ENCODE results near the gene PEX19.

The PEX19 gene

GRCh38 chr1:160309185-160309557 is 24.2 kb upstream of the PEX19 start:
- TF ChIP-seq YY1 (IDR thresholded peaks at IDR 0.05; ENCODE audit: low read depth) (no peak), EGR1 (IDR thresholded peaks at IDR 0.05) (no peak), USF1 (IDR thresholded peaks at IDR 0.05) (no peak), TAF1 (IDR thresholded peaks at IDR 0.05; ENCODE audit: low read depth) (no peak), RAD21 (IDR thresholded peaks at IDR 0.05; ENCODE audit: low read depth) (no peak), ZBTB7A (IDR thresholded peaks at IDR 0.05; ENCODE audit: low read depth) (no peak), CREB1 (IDR thresholded peaks at IDR 0.05; ENCODE audit: low read depth) (no peak), NFIC (IDR thresholded peaks at IDR 0.05) (no peak), REST (IDR thresholded peaks at IDR 0.05; ENCODE audit: low read depth) (no peak), TEAD4 (IDR thresholded peaks at IDR 0.05) (no peak), TCF12 (IDR thresholded peaks at IDR 0.05; ENCODE audit: low read depth) (no peak), MAX (IDR thresholded peaks at IDR 0.05) (no peak), EP300 (IDR thresholded peaks at IDR 0.05; ENCODE audit: borderline replicate concordance) (no peak), FOXM1 (IDR thresholded peaks at IDR 0.05; ENCODE audit: borderline replicate concordance, low read depth) (no peak), CEBPB (IDR thresholded peaks at IDR 0.05) (no peak)

- TF ChIP-seq NFIC (IDR thresholded peaks at IDR 0.05) (no peak), CEBPB (IDR thresholded peaks at IDR 0.05) (no peak), CREB1 (IDR thresholded peaks at IDR 0.05; ENCODE audit: low read depth) (no peak), RAD21 (IDR thresholded peaks at IDR 0.05; ENCODE audit: low read depth) (no peak), TAF1 (IDR thresholded peaks at IDR 0.05; ENCODE audit: low read depth) (no peak), FOXM1 (IDR thresholded peaks at IDR 0.05; ENCODE audit: borderline replicate concordance, low read depth) (no peak), ZBTB7A (IDR thresholded peaks at IDR 0.05; ENCODE audit: low read depth) (no peak), YY1 (IDR thresholded peaks at IDR 0.05; ENCODE audit: low read depth) (no peak), MAX (IDR thresholded peaks at IDR 0.05) (no peak), EGR1 (IDR thresholded peaks at IDR 0.05) (no peak), EP300 (IDR thresholded peaks at IDR 0.05; ENCODE audit: borderline replicate concordance) (no peak), USF1 (IDR thresholded peaks at IDR 0.05) (no peak), TEAD4 (IDR thresholded peaks at IDR 0.05) (no peak), TCF12 (IDR thresholded peaks at IDR 0.05; ENCODE audit: low read depth) (no peak), REST (IDR thresholded peaks at IDR 0.05; ENCODE audit: low read depth) (no peak)
Observed at GRCh38 chr1:160308451-160309184, 23.7 kb upstream of the PEX19 start.

GRCh38 chr1:160307118-160307791 is 22.3 kb upstream of the PEX19 start:
- no peak for TF ChIP-seq CREB1 (IDR thresholded peaks at IDR 0.05; ENCODE audit: low read depth)
- TF ChIP-seq MAX (IDR thresholded peaks at IDR 0.05), result no peak
- TF ChIP-seq CEBPB (IDR thresholded peaks at IDR 0.05), result no peak
- no peak for TF ChIP-seq TAF1 (IDR thresholded peaks at IDR 0.05; ENCODE audit: low read depth)
- TF ChIP-seq ZBTB7A (IDR thresholded peaks at IDR 0.05; ENCODE audit: low read depth), result no peak
- no peak for TF ChIP-seq NFIC (IDR thresholded peaks at IDR 0.05)
- TF ChIP-seq USF1 (IDR thresholded peaks at IDR 0.05), result no peak
- TF ChIP-seq YY1 (IDR thresholded peaks at IDR 0.05; ENCODE audit: low read depth), result no peak
- TF ChIP-seq FOXM1 (IDR thresholded peaks at IDR 0.05; ENCODE audit: borderline replicate concordance, low read depth), result no peak
- TF ChIP-seq RAD21 (IDR thresholded peaks at IDR 0.05; ENCODE audit: low read depth), result no peak
- no peak for TF ChIP-seq EGR1 (IDR thresholded peaks at IDR 0.05)
- TF ChIP-seq TCF12 (IDR thresholded peaks at IDR 0.05; ENCODE audit: low read depth), result no peak
- no peak for TF ChIP-seq REST (IDR thresholded peaks at IDR 0.05; ENCODE audit: low read depth)
- TF ChIP-seq EP300 (IDR thresholded peaks at IDR 0.05; ENCODE audit: borderline replicate concordance), result no peak
- TF ChIP-seq TEAD4 (IDR thresholded peaks at IDR 0.05), result no peak
